T1000 (cell line): Measurements from ENCODE around the gene TWIST2.

Experiments used
- DNase-seq: peaks from one replicate; lab custom pipeline; 2025; ENCODE audit warnings: mixed read lengths; lab: John Stamatoyannopoulos, UW

Gene TWIST2

DNA sequence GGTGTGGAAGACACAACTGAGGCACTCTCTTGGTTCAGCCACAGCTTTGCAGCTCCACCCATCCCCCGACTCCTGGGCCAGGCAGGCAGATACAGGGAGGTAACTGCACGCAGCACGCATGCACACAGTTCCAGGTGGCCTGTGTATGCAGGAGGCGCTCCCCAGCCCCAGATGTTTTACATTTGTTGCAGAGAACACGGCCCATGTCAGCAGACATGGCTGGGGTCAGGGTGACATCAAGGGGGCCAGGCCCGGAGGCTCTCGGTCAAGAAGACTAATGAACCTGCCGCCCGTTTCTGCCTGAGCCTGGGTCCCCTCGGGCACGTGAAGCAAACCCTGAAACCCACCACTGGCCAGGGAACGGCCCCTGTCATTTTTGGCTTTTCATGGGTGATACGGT, 57.3 kb downstream of the TWIST2 start:
- no peak for DNase-seq

DNA sequence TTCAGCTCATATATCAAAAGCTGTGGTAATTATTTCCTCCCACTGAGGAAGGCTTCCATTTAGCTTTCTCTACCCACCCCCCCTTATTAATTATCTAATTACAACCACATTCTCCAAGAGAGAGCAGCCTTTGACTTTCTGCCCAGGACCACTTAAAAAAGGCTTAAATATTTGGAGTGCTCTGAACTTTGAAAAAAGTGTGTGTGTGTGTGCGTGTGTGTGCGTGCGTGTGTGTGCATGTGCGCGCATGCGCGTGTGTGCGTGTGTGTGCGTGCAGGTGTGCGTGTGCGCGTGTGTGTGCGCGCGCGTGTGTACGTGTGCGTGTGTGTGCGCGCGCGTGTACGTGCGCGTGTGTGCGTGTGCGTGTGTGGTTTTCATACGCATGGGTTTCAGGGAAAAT, 57.8 kb downstream of the TWIST2 start:
- no peak for DNase-seq

DNA sequence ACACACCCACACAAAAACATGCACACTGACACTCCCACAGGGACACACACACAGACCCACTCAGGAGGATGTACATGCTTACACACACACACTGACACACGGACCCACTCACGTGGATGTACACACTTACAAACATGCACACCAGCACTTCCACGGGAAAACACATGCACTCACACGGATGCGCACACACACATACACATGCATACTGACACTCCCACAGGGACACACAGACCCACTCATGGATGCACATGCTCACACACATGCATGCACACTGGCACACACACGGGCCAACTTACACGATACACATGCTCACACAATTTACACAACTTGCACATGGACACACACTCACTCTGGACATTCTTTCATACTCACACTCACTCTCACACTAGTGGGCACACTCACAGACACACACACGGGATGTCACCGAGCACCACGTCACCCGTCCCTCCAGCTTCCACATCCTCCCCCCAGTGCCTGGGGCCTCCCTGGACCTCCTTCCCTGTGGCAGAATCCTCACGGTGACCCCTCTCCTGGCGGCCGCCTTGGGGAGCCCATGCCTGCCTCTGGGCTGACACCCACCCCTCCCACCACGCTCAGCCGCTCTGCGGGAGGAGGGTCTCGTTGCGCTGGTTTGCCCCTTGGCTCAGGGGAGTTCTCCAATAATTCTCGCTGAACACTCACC, 58.5 kb downstream of the TWIST2 start:
- DNase-seq, result no peak

DNA sequence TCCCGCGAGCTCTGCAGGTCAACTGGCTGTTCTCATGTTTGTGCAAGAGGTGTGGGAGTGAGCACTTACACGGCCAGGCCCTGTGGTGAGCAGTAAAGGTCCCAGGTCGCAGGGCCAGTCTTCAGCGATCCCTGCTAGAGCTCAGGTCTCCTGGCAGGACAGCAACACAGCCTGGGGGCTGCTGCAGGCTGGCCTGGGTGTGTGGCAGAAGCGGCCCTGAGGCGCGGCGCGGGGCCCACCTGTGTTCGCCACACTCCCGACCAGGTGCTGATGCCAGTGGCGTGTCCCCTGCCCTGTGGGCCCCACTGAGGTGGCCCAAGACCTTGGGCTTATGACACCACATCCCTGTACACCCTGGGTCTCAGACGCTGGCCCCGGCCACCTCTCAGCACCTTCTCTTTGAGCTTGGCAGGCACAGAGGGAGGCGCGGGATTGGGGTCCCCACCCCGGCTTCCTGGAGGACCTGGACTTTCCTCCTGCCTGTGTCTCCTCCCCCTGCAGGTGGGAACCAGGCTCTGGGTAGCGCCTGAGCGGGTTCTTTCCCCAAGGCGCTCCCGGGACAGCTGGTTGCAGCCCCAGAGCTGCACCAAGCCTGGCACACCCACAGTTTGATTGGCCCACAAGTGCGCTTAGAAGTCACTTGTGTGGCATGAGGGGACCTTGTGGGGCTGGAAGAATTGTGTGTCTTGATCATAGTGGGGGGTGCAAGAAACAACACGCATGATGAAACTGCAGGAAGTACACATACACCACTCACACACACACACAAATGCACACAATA, 59.2 kb downstream of the TWIST2 start:
- DNase-seq, result no peak

DNA sequence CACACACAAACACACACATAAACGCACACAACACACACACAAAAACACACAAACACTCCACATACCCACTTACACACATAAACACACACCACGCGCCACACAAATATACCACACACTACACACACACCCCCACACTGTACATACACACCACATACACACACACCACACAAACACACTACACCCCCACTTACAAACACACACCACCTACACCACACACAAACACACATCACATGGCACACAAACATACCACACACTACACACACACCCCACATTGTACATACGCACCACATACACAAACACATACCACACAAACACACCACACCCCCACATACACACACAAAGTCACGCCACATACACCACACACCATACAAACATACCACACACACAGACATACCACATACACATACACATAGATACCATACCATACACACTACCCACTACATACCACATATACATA, 59.9 kb downstream of the TWIST2 start:
- DNase-seq, result no peak

DNA sequence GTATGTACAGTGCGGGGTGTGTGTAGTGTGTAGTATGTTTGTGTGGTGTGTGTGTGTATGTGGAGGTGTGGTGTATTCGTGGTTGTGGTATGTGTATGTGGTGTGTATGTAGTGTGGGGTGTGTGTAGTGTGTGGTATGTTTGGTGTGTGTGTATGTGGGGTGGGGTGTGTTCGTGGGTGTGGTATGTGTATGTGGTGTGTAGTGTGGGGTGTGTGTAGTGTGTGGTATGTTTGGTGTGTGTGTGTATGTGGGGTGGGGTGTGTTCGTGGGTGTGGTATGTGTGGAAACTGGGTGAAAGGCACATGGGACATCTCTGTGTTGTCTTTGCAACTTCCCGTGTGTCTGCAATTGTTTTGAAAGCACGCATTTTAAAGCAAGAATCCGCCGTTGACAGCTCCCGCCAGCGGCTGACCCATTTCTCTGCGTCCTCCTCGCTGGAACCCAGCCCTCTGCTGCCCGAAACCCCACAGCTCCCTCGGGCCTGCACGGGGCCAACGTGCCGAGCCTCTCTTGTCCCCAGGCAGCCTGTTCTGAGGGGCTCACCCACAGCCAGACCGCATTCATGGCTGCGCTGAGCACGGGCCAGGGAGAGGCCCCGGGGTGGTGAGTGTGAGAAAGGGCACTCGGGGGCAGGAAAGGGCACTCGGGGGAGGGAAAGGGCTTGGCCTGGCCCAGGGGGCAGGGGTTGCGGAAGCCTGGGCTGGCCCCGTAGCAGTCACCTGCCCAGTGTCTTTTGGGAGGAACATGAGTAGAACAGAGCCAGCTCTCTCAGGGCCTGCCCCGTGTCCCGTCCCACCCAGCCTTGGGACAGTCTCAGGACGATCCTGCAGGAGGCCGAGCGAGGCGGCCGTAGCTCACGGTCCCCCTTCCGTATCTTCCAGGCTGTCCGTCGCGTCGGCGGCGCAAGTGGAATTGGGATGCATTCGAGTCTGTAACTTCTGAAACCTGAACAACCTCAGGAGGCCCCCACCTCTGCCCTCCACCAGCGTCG, 61.4 kb downstream of the TWIST2 start:
- DNase-seq, result no peak

DNA sequence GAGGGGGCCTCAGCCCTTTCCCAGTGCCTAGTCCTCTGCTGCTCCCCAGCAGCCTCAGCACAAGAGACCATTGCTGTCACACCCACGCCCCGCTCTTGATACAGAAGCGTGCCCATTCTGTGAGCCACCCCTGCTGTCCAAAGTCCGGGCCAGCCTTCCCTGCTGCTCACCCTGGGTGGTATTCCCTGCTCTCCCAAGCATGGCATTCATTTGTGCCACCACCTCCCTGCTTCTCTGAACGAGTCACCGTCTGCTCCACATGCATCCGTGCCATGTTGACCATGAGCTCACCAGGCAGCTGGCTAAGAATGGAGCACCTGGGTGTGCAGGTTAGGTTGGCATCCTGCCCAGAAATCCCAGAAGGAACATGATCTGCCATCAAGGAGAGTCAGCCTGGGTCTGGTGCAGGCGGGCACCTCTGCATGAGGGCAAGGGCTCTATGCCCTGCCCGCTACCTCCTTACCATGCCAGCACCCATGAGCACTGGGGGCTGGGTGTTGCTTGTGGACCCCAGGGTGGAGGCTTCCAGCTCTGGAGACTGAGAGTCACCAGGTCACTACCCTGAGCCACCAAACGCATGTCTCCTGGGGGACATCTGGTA, 63.0 kb downstream of the TWIST2 start:
- no peak for DNase-seq

DNA sequence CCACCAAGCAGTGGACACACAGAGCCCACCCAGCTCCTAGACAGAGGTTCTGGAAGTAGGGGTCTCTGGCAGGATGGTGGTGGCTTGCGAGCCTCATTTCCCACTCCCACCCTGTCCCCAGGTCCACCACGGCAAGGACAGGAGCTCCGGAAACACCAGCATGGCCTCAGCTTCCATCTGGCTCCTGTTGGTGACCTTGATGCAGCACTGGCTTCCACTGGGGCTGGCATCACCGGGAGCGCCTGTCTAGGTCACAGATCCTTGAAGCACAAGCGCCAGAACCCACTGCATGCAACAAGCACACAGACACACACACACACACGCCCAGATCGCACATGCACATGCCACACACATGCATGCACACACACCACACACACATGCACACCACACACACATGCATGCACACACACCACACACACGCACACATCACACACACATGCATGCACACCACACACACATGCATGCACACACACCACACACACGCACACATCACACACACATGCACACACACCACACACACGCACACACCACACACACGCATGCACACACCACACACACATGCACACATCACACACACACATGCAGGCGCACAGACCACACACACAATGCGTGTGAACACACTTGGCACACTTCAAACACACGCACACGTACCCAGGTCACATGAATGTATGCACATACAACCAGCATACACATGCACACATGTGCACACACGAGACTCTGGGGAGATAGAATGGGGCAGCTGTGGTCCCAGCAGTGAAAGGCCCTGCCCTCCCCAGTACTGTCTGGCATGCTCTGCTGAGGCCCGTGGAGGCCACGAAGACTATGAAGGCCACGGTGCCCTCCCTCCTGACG, 63.7 kb downstream of the TWIST2 start:
- no peak for DNase-seq

DNA sequence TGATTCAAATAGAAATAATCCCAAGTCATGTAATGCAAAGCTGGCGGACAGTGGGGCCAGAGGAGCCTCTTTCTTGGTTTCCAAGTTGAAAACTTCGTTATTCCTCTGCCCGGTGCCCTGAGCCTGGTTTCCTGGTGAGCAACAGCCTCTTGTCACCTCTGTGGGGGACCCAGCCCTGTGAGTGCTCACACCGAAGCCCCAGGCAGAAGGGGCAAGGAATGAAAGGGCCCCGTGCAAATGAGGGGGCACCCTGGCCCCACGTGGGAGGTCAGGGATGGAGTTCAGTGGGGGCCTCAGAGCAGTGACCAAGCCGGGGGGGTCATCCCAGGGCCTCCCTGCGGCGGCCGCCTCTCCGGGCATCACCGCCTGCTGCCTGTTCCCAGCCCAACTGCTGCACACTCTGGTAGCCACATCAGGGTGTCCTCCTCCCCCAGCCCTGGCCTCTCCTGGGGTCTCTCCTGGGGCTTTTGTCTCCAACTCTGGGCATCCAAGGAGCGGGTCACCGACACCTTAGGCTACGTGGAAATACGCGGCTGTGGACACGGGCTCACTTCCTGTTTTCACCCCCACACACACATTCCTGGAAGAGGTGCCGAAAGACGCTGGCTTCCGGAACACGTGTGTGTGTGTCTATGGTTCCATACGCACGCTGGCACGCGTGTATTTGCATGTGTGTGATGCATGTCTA, 64.5 kb downstream of the TWIST2 start:
- no peak for DNase-seq

DNA sequence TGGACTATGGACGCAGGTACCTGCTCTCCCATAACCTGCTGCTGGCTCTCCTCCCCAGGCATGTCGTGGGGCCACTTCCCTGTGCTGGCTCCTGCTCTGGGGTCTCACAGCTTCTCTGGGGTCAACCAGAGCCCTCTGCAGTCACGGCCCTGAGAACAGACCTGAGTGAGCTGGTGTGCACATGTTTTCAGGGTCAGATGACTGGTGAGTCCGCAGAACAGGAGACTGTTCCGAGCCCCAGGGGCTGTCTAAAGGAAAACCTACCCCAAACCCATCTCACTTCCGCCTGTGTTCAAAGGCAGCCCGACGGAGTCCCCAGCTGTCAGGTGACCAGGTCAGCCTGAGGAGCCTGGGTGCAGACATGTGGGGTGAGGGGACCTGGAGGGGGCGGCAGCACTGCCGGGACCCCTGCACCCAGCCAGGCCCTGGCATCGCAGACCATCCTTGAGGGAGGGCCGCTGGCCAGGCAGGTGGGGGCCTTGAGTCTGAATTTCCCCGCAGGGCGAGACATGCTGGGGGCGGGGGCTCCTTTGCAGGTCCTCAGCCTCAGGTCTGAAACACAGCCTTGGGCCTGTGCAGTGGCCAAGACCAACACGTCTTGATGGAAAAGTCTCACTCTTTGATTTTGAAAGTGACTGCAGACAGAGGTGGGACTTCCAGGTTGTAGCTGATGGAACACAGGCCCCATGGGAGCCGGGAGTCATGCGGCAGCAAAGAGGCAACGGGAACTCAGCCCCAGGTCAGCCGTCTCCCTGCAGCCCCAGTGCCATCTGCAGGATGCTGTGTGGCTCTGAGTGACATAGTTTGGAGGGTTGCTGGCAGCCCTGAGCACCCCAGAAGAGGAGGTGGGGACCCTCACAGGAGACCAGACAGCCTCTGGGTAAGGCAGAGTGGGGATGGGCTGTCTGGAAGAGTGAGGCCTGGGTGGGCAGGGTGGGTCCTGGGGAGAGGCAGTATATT, 65.3 kb downstream of the TWIST2 start:
- DNase-seq, result no peak

DNA sequence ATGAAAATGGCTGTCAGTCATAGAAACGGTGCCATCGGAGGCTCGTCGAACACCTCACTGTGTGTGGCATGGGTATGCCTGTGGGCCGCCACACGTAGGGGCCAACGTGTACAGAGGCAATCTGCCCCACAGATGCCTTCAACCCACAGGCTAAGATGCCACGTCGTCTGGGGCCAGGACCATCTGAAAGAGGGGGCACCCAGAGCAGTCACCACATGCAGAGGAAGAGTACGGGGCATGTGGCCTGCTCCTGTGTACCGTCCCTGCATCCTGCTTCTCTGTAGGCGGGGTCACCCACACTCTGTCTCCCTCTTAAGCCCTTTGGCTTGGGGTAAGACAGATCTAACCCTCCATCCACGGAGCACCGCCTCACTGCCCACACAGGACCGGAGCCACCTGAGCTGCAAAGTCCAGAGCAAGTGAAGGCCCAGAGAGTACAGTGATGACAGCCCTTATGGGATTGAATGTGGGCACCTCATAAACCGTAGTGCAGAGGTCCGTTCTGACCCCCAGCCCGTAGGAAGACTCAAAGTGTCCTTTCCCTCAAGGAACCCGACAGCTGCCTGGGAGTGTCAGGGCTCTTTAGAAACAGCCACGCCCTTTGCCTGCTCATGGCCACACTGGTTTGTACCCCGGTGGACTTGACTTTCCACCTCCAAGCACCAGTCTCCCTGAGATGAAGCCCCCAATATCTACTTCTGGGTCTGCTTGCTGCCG, 66.2 kb downstream of the TWIST2 start:
- no peak for DNase-seq

DNA sequence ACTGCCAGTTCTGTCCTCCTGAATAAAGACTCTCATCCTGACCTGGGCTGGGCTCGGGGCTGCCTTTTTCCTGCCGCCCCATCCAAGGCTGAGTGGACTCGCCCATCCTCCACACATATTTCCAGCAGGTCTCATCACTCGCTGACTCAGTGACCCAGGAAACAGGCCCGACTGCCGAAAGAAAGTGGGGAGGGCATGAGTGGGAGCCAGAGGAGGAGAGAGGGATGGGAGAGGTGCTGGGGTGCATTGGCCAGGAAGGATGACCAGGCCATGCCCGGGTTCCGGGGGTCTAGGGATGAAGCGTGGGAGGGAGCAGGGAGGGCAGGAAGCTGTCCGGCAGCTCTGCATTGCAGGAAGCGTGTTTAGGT, 66.7 kb downstream of the TWIST2 start:
- DNase-seq, result no peak

DNA sequence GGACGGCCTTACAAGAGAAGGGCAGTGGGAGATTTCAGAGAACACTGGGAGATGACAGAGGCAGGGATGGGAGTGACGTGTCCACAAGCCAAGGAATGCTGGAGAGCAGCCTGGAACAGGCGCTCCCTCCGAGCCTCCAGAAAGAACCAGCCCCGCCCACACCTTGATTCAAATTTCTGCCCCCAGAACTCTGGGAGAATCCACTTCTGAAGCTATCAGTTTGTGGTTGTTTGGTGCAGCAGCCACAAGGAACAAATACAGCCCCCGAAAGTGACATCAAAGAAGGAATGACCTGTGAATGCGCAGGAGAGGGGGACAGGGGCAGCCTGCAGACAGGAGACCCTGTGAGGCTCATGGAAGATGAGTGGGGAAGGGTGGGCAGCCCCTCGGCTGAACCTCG, 67.3 kb downstream of the TWIST2 start:
- DNase-seq, result no peak

DNA sequence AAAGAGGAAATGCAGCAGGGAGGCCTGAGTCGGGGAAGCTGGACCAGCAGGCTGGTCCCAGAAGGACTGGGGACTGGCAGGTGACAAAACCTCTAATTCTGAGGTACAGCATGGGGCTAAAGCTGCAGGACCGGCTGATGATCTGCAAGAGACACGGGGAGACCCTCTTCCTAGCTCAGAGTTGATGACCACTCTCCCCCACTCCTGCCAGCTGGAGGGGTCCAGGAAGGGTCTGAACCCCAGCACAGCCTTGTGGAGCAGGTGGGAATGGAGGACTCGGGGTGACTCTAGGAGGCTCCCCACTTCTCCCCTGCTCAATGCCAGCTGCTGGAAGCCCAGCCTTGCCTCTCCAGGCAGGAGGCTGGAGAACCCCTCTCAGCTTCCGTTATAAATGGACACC, 67.7 kb downstream of the TWIST2 start:
- no peak for DNase-seq

DNA sequence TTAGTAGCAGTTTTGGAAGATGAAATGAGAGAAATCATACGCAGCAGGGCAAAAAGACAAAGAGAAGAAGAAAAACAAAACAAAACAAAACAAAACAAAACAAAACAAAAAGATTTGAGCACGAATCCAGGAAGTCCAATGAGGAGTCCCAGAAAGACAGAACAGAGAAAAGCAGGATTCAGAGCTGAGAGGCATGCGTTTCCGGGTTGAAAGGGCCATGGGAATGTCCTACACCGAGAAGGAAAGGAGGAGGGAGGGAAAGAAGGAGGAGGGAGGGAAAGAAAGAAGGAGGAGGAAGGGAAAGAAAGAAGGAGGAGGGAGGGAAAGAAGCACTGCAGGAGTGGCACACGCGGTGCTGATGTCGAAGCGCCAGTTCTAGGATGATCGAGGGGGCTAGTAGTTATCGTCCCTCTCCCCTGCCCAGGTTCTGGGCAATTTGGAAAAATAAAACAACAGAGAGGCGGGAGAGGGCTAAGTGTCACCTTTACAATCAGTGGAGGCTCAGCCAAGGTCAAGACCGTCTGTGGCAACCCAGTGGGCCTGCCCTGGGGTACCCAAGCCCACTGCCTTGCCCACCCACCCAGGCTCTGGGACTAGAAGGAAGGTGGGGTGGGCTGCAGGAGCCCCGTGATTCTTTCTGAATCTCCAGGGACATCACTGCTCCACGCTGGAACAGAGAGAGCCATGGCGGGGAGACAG, 68.4 kb downstream of the TWIST2 start:
- DNase-seq, result no peak

DNA sequence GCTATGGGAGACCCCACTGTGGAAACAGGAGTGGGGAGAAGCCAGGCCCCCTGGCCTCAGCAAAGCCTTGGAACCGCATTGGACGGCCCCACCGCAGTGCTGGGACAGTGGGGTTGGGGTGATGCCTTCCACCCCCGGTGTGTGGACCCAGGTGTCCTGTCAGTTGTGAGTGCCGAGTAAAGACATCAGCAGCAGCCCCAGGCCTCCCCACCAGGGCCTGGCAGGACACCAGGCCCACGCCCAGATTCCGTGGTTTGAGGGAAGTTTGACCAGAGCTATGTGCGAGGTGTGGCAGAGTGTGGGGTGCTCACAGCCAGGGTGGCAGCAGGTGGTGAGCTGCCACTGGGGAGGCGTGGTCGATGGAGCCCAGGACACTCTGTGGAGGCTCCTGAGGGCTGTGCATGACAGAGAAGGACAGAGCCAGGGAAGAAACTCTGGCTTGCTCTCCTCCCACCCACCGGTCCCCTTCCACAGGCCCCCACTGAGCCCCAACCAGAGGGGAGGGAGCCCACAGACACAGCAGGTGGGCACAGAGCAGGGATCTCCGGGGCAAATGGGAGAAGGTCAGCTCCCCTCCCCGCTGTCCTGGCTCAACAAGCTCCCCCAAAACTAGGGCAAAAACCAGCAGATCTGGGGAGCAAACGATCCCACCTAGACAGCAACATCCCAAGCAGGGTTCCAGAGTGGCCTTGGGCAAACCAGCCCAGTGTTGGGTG, 69.1 kb downstream of the TWIST2 start:
- DNase-seq, result no peak

DNA sequence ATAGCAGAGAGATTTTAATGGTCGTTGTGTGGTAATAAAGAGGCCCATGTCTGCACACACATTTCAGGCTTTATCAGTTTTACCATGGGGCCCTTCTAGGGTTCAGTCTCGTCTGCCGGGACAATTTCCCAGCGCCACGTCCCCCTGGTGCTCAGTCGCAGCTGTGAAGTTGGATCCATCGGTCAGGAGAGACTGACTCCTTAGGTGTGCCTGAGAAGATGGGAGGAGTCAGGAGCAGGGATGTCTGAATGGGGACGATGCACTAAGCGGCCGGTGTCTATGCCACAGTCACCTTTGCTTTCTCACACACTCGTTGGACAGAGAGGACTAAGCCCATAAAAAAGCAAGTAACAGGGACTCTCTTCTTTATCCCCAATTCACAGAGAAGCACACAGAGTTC, 71.4 kb downstream of the TWIST2 start:
- no peak for DNase-seq
